NCI-H524 treated with DMSO at 0.1 percent for 48 hours (cell line): Measurements from ENCODE around the gene ASTN1.

Source experiments
- DNase-seq: peaks from one replicate; lab custom pipeline; 2025; lab: John Stamatoyannopoulos, UW

Gene ASTN1

GRCh38 chr1:177035586-177035985 is 128.9 kb downstream of the ASTN1 start:
- no peak for DNase-seq

GRCh38 chr1:177033628-177034027 is 130.9 kb downstream of the ASTN1 start:
- DNase-seq = no peak

GRCh38 chr1:177032434-177032833 is 132.1 kb downstream of the ASTN1 start:
- DNase-seq = no peak

- no peak for DNase-seq
Observed at GRCh38 chr1:177024623-177025022, 139.9 kb downstream of the ASTN1 start.

- no peak for DNase-seq
Observed at GRCh38 chr1:177023726-177024125, 140.8 kb downstream of the ASTN1 start.

GRCh38 chr1:177023249-177023648 is 141.3 kb downstream of the ASTN1 start:
- no peak for DNase-seq

- peak; percentile 66 for DNase-seq
Observed at GRCh38 chr1:177021687-177022086, 142.8 kb downstream of the ASTN1 start.

GRCh38 chr1:177020851-177021589 is 143.5 kb downstream of the ASTN1 start:
- DNase-seq = peak; percentile 36

GRCh38 chr1:177017287-177017852 is 147.1 kb downstream of the ASTN1 start:
- DNase-seq = peak; percentile 94

GRCh38 chr1:177014325-177014724 is 150.2 kb downstream of the ASTN1 start:
- no peak for DNase-seq

GRCh38 chr1:177012342-177012925 is 152.1 kb downstream of the ASTN1 start:
- DNase-seq = no peak

GRCh38 chr1:177011508-177011907 is 153.0 kb downstream of the ASTN1 start:
- DNase-seq = no peak

GRCh38 chr1:177010211-177010825 is 154.2 kb downstream of the ASTN1 start:
- peak; percentile 52 for DNase-seq

- DNase-seq = no peak
Observed at GRCh38 chr1:177008653-177009052, 155.9 kb downstream of the ASTN1 start.

GRCh38 chr1:177007437-177008161 is 156.9 kb downstream of the ASTN1 start:
- no peak for DNase-seq

GRCh38 chr1:177002891-177003290 is 161.6 kb downstream of the ASTN1 start:
- DNase-seq = no peak

- no peak for DNase-seq
Observed at GRCh38 chr1:177001556-177001955, 163.0 kb downstream of the ASTN1 start.

GRCh38 chr1:176998183-176998795 is 166.2 kb downstream of the ASTN1 start:
- DNase-seq = peak; percentile 69

GRCh38 chr1:176996456-176997090 is 167.9 kb downstream of the ASTN1 start:
- no peak for DNase-seq

- no peak for DNase-seq
Observed at GRCh38 chr1:176994931-176995596, 169.4 kb downstream of the ASTN1 start.

GRCh38 chr1:176993587-176993986 is 170.9 kb downstream of the ASTN1 start:
- DNase-seq = no peak
